ENCODE results near the gene LRRC28. TPM values are rescaled to one million over a fixed set of nuclear protein-coding genes. Genes with fewer than 3 reads are reported as not detected.

LRRC28 gene
- total and polyA plus RNA-seq, 4 donors: 14.5 to 27.5 (median 19.7) TPM

DNA sequence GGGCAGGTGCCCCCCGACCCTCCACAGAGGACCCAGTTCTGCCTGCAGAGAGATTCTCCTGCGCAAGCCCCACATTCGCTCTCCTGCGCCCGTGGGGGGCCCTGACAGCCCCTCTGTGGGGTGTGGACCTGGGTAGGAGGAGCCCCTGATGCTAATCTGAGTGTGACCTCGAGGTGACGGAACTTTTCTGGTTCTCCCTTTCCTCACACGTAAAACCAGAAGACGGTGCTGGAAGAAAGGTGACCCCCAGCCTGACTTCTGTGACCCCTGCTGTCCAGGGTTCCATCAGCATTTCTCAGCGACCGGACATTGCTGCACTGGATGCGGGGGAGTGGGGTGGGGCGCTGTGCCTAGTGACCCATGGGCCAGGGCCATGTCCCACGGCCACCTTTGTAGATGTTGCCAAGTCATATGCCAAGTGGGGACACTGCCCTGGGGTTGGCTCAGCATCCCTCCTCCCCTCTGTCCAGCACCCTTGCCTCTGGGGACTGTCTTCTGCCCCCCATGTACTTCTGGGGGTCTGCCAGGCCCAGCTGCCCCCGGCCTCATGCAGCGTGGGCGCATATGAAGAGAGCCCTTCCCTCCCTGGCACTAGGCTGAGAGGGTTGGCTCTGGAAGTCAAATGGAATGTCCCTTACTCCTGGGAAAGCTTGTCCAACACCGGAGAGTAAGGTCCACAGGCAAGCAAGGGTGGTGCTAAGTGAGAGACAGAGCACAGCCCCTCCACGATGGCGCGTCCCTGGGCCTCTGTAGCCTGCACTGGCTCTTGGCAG lies 185.4 kb downstream of the LRRC28 start:
- no peaks in the 10 kb centered on the region for H3K27me3 ChIP-seq (ENCODE audit: control insufficient read depth in 1 of 2, insufficient read depth in 2 of 2, low read length in 1 of 2)
- H3K27ac ChIP-seq (ENCODE audit: low read depth in 1 of 2, low read length in 2 of 2): peak overlapping the region in 1 of 2 donors; percentile 90
- no peak overlapping the region for H3K4me3 ChIP-seq (ENCODE audit: low read length in 2 of 2)
- H3K9me3 ChIP-seq (ENCODE audit: control insufficient read depth, low read length): no peaks in the 10 kb centered on the region
- WGBS, 2 donors: 85 to 87% methylated on average over 21 of the region's 21 CpGs
- peaks cover 0 to 1% of the 10 kb centered on the region in 2 donors for H3K4me1 ChIP-seq (ENCODE audit: control insufficient read depth in 1 of 2, insufficient read depth in 2 of 2, low read length in 2 of 2)
- DNase-seq (peak; percentile 30 to 61), ATAC-seq (ENCODE audit: low FRiP score) (peak; percentile 23)
- intact Hi-C loops (cut with DNase I): no loop called here
- H3K36me3 ChIP-seq (ENCODE audit: control insufficient read depth in 1 of 2, insufficient read depth in 2 of 2, low read length in 1 of 2): no peaks in the 10 kb centered on the region

DNA sequence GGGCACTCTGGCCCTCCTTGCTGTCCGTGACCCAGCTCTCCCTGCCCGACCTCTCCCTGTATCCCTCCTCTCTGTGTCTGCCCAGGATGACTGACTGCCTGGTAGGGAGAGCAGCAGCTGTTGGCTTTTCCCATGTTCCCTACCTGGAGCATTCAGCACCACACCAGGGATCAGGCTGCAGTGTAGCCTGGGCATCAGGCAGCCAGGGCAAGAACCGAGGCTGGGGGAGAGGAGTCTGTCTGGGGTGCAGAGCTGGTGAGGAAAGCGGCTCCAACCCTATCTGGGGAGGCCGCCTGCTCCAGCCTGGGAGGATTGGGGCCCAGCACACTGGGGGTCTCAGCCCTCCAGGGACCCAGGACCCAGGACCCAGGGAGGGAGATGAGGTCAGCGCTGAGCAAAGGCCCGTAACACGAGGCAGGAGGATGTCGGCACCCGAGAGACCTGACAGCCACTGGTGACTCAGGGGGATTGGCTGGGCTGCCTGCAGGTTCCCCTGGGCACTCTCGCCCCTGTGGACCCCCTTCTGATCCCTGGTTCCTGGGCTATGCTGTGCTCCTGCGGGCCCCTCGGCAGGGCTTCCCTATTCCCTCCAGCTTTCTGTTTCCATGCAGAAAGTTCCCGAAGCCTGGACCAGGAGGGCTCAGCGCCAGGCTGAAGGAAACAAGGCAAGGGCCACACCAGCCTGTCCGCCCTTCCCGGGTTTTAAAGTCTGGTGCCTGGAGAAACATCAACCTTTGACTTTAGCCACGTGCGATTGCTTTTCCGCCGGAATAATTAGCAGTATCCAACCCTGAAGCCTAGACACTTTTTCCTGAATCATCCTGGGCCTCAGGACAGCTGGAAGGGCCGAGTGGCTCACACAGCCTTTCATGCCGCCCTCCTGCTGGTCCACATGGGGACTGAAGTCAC lies 186.3 kb downstream of the LRRC28 start:
- DNase-seq: peak; percentile 47 to 72
- Histone ChIP-seq H3K9me3 (ENCODE audit: control insufficient read depth, low read length) (no peaks in the 10 kb centered on the region), H3K27me3 (ENCODE audit: control insufficient read depth in 1 of 2, insufficient read depth in 2 of 2, low read length in 1 of 2) (no peaks in the 10 kb centered on the region), H3K4me1 (ENCODE audit: control insufficient read depth in 1 of 2, insufficient read depth in 2 of 2, low read length in 2 of 2) (peaks cover 0 to 1% of the 10 kb centered on the region in 2 donors), H3K36me3 (ENCODE audit: control insufficient read depth in 1 of 2, insufficient read depth in 2 of 2, low read length in 1 of 2) (no peaks in the 10 kb centered on the region), H3K27ac (ENCODE audit: low read depth in 1 of 2, low read length in 2 of 2) (peak overlapping the region; percentile 14 to 90), H3K4me3 (ENCODE audit: low read length in 2 of 2) (no peak overlapping the region)
- intact Hi-C loops (cut with DNase I): no loop called here
- WGBS, 2 donors: 37 to 43% methylated on average over 23 of the region's 23 CpGs
- peak; percentile 1 for ATAC-seq (ENCODE audit: low FRiP score)

DNA sequence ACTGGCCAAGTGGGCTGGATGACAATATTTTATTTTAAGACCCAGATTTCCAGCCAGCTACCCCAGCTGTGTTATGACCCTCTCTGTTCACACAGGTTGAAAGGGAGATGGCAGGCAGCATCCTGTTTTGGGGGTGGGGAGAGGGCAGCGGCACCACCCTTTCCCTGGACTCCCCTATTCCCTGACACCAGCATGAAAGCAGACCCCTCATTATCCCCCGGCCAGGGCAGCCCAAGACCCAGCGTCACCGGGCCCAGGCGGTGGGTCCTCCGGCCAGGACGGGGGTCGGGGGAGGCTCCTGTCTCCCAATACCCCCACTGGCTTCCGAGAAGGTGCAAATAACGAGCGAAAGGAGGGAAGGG lies 186.9 kb downstream of the LRRC28 start:
- 87 to 90% methylated on average over 11 of the region's 11 CpGs for WGBS, 2 donors
- H3K36me3 ChIP-seq (ENCODE audit: control insufficient read depth in 1 of 2, insufficient read depth in 2 of 2, low read length in 1 of 2): no peaks in the 10 kb centered on the region
- H3K9me3 ChIP-seq (ENCODE audit: control insufficient read depth, low read length): no peaks in the 10 kb centered on the region
- intact Hi-C loops (cut with DNase I): no loop called here
- H3K27ac ChIP-seq (ENCODE audit: low read depth in 1 of 2, low read length in 2 of 2): peak overlapping the region; percentile 84 to 90
- no peaks in the 10 kb centered on the region for H3K27me3 ChIP-seq (ENCODE audit: control insufficient read depth in 1 of 2, insufficient read depth in 2 of 2, low read length in 1 of 2)
- no peak for ATAC-seq (ENCODE audit: low FRiP score)
- peak; percentile 35 to 64 for DNase-seq
- no peak overlapping the region for H3K4me3 ChIP-seq (ENCODE audit: low read length in 2 of 2)
- peaks cover 0 to 1% of the 10 kb centered on the region in 2 donors for H3K4me1 ChIP-seq (ENCODE audit: control insufficient read depth in 1 of 2, insufficient read depth in 2 of 2, low read length in 2 of 2)

DNA sequence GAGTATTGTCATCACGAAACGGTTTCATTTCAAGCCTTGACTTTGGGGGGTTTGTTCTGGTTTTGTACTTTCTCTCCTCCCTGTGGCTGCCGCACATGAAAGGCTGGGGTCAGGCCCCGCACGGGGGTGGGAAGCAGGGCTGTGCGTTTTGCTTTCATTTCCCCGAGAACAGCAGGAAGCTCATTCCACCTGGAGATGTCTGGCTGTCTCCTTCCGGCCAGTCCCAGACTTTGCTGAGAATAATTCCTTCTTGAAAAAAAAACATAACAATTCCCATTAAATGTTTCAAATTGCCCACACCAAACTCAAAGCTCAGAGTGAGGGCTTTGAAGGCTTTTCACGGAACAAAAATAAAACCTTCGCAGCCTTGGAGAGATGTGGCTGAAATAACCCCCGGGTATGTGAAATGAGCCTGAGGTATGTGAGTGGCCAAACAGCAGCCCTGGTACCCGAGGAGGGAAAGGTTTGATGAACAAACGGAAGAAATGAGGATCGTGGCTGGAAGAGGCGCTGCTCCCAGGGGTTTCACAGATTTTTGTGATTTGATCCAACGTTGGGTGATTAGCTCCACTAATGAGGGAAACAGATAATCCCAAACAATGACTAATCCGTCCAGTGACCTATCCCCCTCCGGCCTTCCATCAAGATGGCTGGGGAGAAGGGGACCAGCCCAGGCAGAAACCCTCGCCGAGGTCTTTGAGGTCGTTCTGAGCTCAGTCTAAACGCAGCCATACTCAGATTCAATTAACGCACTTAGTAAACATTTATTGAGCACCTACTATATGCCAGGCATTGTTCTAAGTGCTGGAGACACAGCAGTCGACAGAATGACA lies 187.6 kb downstream of the LRRC28 start:
- 51% methylated on average over 24 of the region's 24 CpGs for WGBS, 2 donors
- Histone ChIP-seq H3K27ac (ENCODE audit: low read depth in 1 of 2, low read length in 2 of 2) (peak overlapping the region; percentile 84 to 90), H3K4me1 (ENCODE audit: control insufficient read depth in 1 of 2, insufficient read depth in 2 of 2, low read length in 2 of 2) (peaks cover 0 to 1% of the 10 kb centered on the region in 2 donors), H3K27me3 (ENCODE audit: control insufficient read depth in 1 of 2, insufficient read depth in 2 of 2, low read length in 1 of 2) (no peaks in the 10 kb centered on the region), H3K9me3 (ENCODE audit: control insufficient read depth, low read length) (no peaks in the 10 kb centered on the region), H3K36me3 (ENCODE audit: control insufficient read depth in 1 of 2, insufficient read depth in 2 of 2, low read length in 1 of 2) (no peaks in the 10 kb centered on the region), H3K4me3 (ENCODE audit: low read length in 2 of 2) (no peak overlapping the region)
- ATAC-seq (ENCODE audit: low FRiP score) (no peak), DNase-seq (peak; percentile 48 to 59)
- intact Hi-C loops (cut with DNase I): no loop called here

DNA sequence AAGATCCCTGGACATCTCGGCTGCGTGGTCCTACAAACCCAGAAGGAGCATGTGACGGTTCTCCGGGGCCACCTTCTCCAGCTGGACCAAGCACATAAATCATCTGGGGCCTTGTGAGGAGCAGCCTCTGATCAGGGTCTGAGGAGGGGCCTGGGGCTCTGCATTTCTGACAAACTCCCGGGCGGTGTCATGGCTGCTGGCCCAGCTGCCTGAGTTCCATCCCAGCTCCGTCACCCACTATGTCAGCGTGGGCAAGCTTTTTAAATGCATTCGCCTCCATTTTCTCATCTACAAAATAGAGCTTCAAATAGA lies 188.2 kb downstream of the LRRC28 start:
- Histone ChIP-seq H3K9me3 (ENCODE audit: control insufficient read depth, low read length) (no peaks in the 10 kb centered on the region), H3K4me1 (ENCODE audit: control insufficient read depth in 1 of 2, insufficient read depth in 2 of 2, low read length in 2 of 2) (peaks cover 0 to 1% of the 10 kb centered on the region in 2 donors), H3K27ac (ENCODE audit: low read depth in 1 of 2, low read length in 2 of 2) (no peak overlapping the region), H3K4me3 (ENCODE audit: low read length in 2 of 2) (no peak overlapping the region), H3K27me3 (ENCODE audit: control insufficient read depth in 1 of 2, insufficient read depth in 2 of 2, low read length in 1 of 2) (no peaks in the 10 kb centered on the region), H3K36me3 (ENCODE audit: control insufficient read depth in 1 of 2, insufficient read depth in 2 of 2, low read length in 1 of 2) (no peaks in the 10 kb centered on the region)
- DNase-seq (peak; percentile 40 to 59), ATAC-seq (ENCODE audit: low FRiP score) (no peak)
- intact Hi-C loops (cut with DNase I): no loop called here
- 97 to 99% methylated on average over 9 of the region's 9 CpGs for WGBS, 2 donors

DNA sequence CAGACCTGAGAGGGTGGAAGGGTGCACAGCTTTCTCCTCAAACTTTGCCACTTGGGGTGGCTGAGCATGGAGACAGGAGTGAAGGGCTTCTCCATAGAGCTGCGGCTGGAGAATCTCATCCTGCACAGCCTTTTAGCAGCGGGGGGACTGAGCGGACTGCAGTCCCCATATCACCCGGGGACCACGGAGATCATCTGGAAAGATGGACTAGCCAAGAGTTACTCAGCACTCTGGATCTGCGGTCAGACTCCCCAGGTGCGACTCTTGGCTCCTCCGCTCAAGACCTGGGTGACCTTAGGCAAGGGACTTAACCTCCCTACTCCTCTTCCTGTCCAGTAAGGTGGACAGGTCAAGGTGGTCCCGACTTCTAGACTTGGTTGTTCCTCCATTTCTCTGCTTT lies 188.7 kb downstream of the LRRC28 start:
- H3K27me3 ChIP-seq (ENCODE audit: control insufficient read depth in 1 of 2, insufficient read depth in 2 of 2, low read length in 1 of 2): no peaks in the 10 kb centered on the region
- H3K9me3 ChIP-seq (ENCODE audit: control insufficient read depth, low read length): no peaks in the 10 kb centered on the region
- ATAC-seq (ENCODE audit: low FRiP score): no peak
- WGBS, 2 donors: 86 to 87% methylated on average over 9 of the region's 9 CpGs
- no peak overlapping the region for H3K4me3 ChIP-seq (ENCODE audit: low read length in 2 of 2)
- peaks cover 0 to 1% of the 10 kb centered on the region in 2 donors for H3K4me1 ChIP-seq (ENCODE audit: control insufficient read depth in 1 of 2, insufficient read depth in 2 of 2, low read length in 2 of 2)
- H3K36me3 ChIP-seq (ENCODE audit: control insufficient read depth in 1 of 2, insufficient read depth in 2 of 2, low read length in 1 of 2): no peaks in the 10 kb centered on the region
- intact Hi-C loops (cut with DNase I): loop anchor here in 1 of 2 donors (10.0 kb wide), 1 partner anchor 265 kb away; no protein-coding TSS in a partner anchor
- no peak overlapping the region for H3K27ac ChIP-seq (ENCODE audit: low read depth in 1 of 2, low read length in 2 of 2)
- DNase-seq: no peak

Other genes starting within 250 kb of the LRRC28 start
- under 1 TPM; 0.51 to 0.84 TPM for gene PGPEP1L, start 243.7 kb upstream of the LRRC28 start, total RNA-seq
- 1 to 10 TPM; 1.7 to 2.3 TPM for gene PGPEP1L, start 243.7 kb upstream of the LRRC28 start, polyA plus RNA-seq
- 100 to 1,000 TPM in 1 of 2 donors, 10 to 100 TPM in 1; 81.9 to 103 TPM for gene SYNM, start 146.4 kb upstream of the LRRC28 start, total RNA-seq
- 10 to 100 TPM; 42.6 to 45.7 TPM for gene SYNM, start 146.4 kb upstream of the LRRC28 start, polyA plus RNA-seq
- gene TTC23, start 1.9 kb upstream of the LRRC28 start, total RNA-seq: 10 to 100 TPM; 28.2 to 33.6 TPM
- 10 to 100 TPM in 1 of 2 donors, 1 to 10 TPM in 1; 8.3 to 12.3 TPM for gene TTC23, start 1.9 kb upstream of the LRRC28 start, polyA plus RNA-seq

Measured in aorta (tissue), 5 donors.